Ishikawa (cell line): ENCODE data around the gene EVX2.

ENCODE experiments used
- CEBPB ChIP-seq: IDR thresholded peaks from 2 replicates; pipeline ENCODE4 v1.6.1; 2012
- CREB1 ChIP-seq: IDR thresholded peaks from 2 replicates; pipeline ENCODE4 v1.6.1; 2012; ENCODE audit warnings: low read depth
- EGR1 ChIP-seq: IDR thresholded peaks from 2 replicates; pipeline ENCODE4 v1.6.1; 2012
- EP300 ChIP-seq: IDR thresholded peaks from 2 replicates; pipeline ENCODE4 v1.6.1; 2012; ENCODE audit warnings: borderline replicate concordance
- FOXM1 ChIP-seq: IDR thresholded peaks from 2 replicates; pipeline ENCODE4 v1.6.1; 2012; ENCODE audit warnings: low read depth, borderline replicate concordance
- NFIC ChIP-seq: IDR thresholded peaks from 2 replicates; pipeline ENCODE4 v1.6.1; 2012
- RAD21 ChIP-seq: IDR thresholded peaks from 2 replicates; pipeline ENCODE4 v1.6.1; 2012; ENCODE audit warnings: low read depth
- TAF1 ChIP-seq: IDR thresholded peaks from 2 replicates; pipeline ENCODE4 v1.6.1; 2012; ENCODE audit warnings: low read depth, mild to moderate bottlenecking
- TCF12 ChIP-seq: IDR thresholded peaks from 2 replicates; pipeline ENCODE4 v1.6.1; 2012; ENCODE audit warnings: low read depth
- TEAD4 ChIP-seq: IDR thresholded peaks from 2 replicates; pipeline ENCODE4 v1.6.1; 2012
- YY1 ChIP-seq: IDR thresholded peaks from 2 replicates; pipeline ENCODE4 v1.6.1; 2012; ENCODE audit warnings: low read depth
- ZBTB7A ChIP-seq: IDR thresholded peaks from 2 replicates; pipeline ENCODE4 v1.6.1; 2012; ENCODE audit warnings: low read depth
- TF ChIP-seq, protein P1 (sequence below): IDR thresholded peaks from 2 replicates; pipeline ENCODE4 v1.6.1; 2012
- TF ChIP-seq, protein P2 (sequence below): IDR thresholded peaks from 2 replicates; pipeline ENCODE4 v1.6.1; 2012; ENCODE audit warnings: low read depth, mild to moderate bottlenecking
- TF ChIP-seq, protein P3 (sequence below): IDR thresholded peaks from 2 replicates; pipeline ENCODE4 v1.6.1; 2012

Gene EVX2

DNA sequence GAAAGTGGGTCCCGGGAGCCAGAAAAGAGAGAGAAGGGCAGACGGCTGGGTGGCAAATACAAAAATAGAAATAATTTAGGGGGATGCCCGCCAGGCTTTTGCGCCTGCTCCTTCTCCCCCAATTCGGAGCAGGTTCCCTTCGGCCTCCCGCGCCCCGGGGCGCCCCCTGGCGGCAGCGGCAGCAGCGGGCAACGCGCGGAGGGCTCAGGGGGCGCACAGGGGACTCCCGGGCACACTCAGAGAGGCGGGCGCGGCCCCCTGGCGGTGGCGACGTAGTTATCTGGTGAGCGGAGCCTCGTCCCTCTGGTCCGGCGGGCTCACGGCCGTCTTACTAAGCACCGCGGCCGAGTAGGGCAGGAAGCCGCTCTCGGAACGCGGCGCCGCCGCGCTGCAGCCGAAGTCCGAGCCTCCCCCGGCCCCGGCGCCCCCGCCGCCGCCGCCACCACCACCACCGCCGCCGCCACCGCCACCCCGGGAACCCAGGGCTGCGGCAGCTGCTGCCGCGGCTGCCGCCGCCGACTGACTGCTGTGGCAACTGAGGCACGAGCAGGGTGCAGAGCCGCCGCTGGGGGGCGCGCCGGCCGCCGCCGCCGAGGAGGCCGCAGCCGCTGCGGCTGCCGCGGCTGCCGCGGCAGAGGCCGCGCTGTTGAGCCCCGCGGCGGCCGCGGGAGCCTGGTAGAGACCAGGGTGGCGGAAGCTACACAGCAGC, 3.8 kb downstream of the EVX2 start:
- no peak for TF ChIP-seq FOXM1
- TF ChIP-seq CREB1 = no peak
- TF ChIP-seq, protein P1, sequence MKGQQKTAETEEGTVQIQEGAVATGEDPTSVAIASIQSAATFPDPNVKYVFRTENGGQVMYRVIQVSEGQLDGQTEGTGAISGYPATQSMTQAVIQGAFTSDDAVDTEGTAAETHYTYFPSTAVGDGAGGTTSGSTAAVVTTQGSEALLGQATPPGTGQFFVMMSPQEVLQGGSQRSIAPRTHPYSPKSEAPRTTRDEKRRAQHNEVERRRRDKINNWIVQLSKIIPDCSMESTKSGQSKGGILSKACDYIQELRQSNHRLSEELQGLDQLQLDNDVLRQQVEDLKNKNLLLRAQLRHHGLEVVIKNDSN = no peak
- TF ChIP-seq, protein P2, sequence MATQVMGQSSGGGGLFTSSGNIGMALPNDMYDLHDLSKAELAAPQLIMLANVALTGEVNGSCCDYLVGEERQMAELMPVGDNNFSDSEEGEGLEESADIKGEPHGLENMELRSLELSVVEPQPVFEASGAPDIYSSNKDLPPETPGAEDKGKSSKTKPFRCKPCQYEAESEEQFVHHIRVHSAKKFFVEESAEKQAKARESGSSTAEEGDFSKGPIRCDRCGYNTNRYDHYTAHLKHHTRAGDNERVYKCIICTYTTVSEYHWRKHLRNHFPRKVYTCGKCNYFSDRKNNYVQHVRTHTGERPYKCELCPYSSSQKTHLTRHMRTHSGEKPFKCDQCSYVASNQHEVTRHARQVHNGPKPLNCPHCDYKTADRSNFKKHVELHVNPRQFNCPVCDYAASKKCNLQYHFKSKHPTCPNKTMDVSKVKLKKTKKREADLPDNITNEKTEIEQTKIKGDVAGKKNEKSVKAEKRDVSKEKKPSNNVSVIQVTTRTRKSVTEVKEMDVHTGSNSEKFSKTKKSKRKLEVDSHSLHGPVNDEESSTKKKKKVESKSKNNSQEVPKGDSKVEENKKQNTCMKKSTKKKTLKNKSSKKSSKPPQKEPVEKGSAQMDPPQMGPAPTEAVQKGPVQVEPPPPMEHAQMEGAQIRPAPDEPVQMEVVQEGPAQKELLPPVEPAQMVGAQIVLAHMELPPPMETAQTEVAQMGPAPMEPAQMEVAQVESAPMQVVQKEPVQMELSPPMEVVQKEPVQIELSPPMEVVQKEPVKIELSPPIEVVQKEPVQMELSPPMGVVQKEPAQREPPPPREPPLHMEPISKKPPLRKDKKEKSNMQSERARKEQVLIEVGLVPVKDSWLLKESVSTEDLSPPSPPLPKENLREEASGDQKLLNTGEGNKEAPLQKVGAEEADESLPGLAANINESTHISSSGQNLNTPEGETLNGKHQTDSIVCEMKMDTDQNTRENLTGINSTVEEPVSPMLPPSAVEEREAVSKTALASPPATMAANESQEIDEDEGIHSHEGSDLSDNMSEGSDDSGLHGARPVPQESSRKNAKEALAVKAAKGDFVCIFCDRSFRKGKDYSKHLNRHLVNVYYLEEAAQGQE = no peak
- TF ChIP-seq RAD21 = peak; percentile 42; the same call in 1 of the 2 replicates
- TF ChIP-seq YY1 = no peak
- no peak for TF ChIP-seq TAF1
- no peak for TF ChIP-seq EGR1
- TF ChIP-seq, protein P3, sequence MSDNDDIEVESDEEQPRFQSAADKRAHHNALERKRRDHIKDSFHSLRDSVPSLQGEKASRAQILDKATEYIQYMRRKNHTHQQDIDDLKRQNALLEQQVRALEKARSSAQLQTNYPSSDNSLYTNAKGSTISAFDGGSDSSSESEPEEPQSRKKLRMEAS = no peak
- TF ChIP-seq TCF12 = no peak
- TF ChIP-seq ZBTB7A = peak; percentile 98

DNA sequence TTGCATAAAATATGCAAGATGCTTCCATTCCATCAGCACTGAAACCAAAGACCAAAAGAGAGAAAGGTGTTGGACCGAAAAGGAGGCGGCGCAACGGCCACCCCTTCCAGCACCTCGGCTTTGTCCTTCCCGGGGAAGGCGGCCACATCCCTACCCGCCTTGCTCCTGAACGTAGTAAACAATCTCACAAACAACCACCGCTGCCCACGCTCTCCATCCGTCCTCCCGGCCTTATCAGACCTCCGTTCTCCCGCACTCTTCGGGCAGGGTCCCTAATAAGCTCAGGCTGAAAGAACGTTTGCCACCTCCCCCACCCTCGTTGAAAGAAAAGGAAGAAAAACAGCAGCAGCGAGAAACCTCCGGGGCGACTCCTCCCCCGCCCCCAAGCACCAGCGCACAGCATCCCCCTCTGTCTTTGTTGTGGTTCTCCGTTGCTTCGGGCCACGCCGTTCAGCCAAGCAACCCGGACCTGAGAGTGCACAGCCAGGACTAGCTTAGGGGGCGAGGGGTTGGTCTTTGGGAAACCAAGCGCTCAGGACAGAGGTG, 4.4 kb downstream of the EVX2 start:
- TF ChIP-seq TCF12 (no peak), YY1 (no peak), ZBTB7A (no peak), EGR1 (no peak), CREB1 (no peak), EP300 (no peak)
- TF ChIP-seq, protein P2 = no peak
- TF ChIP-seq, protein P3 = no peak

DNA sequence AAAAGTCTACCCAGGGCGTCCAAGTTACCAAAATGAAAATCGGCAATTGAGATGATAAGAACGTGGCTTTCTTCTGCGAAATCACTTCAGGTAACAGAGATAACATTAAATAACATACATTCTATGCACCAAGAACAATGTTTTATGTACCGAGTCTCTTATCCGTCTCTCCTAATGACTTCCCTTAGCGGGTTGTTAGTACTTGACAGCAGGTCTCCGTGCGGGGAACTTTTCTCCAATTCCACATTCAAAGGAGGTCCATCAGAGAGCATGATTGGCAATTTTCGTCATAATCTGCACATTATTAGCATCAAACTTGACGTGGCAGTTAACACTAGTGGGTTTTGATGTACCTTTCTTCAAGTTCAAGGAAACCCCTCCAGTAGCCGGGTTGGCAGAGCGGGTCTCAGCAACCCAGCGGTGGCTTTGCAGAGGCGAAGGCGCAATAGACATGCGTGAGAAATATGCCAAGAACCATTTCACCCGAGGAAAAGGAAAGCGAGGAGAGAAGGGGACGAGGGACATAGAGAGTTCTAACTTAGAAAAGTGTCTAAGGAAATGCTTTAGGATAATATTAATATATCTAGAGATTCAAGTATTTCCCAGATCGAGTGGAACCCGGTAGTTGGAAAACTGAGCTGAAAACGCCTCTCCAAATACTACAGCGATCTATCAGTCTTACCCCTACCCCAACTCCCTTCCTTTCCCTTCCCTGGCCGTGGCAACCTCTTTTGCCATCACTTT, 5.0 kb downstream of the EVX2 start:
- TF ChIP-seq, protein P2 = no peak
- TF ChIP-seq TCF12 (no peak), FOXM1 (no peak), TAF1 (no peak), EGR1 (no peak), CEBPB (no peak), YY1 (no peak), EP300 (no peak), TEAD4 (no peak), RAD21 (no peak), CREB1 (no peak), ZBTB7A (no peak), NFIC (no peak)
- TF ChIP-seq, protein P1 = no peak
- TF ChIP-seq, protein P3 = no peak
